Erythroblast (primary cell): ENCODE results near the gene SLC6A1.
"Not testable (repeated sequence)": the region's sequence is repeated elsewhere in the genome, so short reads cannot be mapped to it uniquely, and the experiment has no call there.

Source experiments
- DNase-seq, 2 experiments: peaks; one replicate each; lab custom pipeline; 2025; lab: John Stamatoyannopoulos, UW
- GATA1 ChIP-seq: IDR thresholded peaks from 2 replicates; pipeline ENCODE4 v1.6.1; 2011; ENCODE audit warnings: low read depth, mild to moderate bottlenecking, control low read depth, low read length, moderate library complexity
- POLR2A ChIP-seq: IDR thresholded peaks from 2 replicates; pipeline ENCODE4 v1.6.1; 2011; ENCODE audit warnings: mild to moderate bottlenecking, low read length

Gene SLC6A1

DNA sequence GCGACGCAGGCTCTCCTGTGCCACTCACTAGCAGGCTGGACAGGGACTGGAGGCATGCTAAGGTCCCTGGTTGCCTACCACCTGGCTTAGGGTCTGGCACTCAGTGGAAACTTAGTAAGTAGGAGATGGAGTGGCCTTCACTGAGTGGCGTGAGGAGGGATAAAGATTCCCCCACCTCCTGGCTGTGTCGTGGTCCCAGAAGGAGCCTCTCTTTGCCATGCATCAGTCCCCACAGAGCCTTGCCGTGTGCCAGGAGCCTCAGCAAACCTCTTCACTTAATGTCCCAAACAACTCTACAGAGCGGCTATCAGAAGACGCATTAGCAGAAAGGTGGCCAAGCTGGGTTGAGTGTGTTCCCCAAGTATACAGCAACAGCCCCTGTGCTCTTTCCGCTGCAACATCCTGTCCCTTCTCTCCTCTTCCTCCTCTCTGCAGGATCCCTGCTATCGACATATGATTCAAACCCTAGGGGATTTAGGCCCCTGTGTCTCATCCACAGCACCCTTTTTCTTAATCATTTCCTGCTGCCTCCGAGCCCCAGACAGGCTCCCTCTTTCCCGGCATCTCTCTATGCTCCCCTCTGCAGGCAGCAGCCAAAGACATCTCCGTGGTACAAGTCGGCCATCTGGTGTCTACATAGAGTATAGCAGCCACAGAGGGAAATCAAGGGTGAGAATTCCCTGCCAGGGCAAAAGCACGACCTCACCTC, 66.7 kb downstream of the SLC6A1 start:
- DNase-seq: peak; percentile 8 to 36

DNA sequence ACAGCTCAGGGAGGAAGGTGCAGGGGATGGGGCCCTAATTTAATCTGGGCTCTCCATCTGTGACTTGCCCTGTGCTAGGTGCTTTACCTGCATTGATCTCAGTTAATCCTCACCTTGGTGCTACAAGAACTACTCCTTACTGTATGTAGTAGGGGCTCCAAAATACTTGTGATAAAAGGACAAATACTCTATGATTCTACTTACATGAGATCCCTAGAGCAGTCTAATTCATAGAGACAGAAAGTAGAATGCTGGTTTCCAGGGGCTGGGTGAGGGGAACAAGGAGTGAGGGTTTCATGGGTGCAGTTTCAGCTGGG, 67.2 kb downstream of the SLC6A1 start:
- DNase-seq: no peak
- TF ChIP-seq POLR2A (no peak), GATA1 (no peak)

More for the DNA sequence above, 66.7 kb downstream of the SLC6A1 start:
- TF ChIP-seq POLR2A (no peak), GATA1 (no peak)

DNA sequence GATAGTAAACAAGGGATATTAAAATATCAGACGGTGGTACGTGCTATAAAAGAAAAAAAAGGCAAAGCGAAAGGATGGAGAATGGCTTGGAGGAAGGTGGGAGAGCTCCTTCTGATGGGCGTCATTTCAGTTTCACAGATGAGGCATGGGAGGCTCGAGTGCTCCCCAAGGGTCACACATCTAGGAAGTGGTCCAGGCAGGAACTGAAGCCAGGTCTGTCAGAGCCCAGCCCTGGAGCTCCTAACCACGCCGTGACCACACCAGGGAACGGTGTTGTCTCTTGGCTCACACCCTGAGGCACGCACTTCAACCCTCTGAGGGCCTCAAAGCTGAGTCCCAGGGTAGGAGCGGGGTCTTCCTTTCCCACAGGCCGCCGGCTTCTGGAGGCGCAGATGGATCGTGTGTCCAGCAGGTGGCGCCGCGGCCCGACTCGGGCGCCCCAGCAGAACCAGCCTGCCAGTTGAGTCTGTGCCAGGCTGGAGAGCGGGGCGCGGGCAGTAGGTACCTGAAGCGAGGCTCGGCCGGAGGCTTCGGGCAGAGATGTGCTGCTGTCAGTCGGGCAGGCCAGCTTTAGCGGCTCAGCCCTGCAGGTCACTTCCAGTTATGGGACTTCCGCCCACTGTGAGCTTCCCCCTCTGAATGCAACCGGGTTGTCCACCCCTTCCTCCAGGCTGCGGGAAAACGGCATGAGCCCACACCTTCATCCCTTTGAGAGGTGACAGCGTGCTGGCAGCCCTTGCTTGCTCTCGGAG, 68.1 kb downstream of the SLC6A1 start:
- TF ChIP-seq GATA1: no peak
- no peak for TF ChIP-seq POLR2A
- DNase-seq: peak; percentile 24 to 54

DNA sequence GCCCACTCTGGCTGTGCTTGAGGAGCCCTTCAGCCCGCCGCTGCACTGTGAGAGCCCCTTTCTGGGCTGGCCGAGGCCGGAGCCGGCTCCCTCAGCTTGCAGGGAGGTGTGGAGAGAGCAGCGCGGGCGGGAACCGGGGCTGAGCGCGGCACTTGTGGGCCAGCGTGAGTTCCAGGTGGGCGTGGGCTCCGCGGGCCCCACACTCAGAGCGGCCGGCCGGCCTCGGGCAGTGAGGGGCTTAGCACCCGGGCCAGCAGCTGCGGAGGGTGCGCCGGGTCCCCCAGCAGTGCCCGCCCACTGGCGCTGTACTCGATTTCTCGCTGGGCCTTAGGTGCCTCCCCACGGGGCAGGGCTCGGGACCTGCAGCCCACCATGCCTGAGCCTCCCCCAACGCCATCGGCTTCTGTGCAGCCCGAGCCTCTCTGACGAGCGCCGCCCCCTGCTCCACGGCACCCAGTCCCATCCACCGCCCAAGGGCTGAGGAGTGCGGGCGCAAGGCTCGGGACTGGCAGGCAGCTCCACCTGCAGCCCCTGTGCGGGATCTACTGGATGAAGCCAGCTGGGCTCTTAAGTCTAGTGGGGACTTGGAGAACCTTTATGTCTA, 68.8 kb downstream of the SLC6A1 start:
- not testable (repeated sequence) for DNase-seq

DNA sequence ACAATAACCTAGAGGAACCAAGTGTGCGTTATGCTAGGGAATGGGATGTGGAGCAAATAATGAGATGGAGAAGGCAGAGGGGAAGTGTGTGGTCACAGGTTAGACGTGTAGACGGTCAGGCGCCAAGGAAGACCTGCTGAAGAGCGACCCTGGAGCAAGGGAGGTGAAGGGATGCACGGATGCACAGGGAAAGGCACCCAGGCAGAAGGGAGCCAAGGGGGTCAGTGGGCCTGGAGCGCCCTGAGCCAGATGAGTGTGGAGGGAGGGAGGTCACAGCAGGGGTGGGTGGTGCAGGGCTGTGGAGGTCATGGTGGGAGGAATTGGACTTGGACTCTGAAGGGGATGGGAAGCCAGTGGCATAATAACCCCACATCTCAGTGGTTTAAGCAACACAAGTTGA, 70.2 kb downstream of the SLC6A1 start:
- TF ChIP-seq GATA1: no peak
- TF ChIP-seq POLR2A: no peak
- no peak for DNase-seq

DNA sequence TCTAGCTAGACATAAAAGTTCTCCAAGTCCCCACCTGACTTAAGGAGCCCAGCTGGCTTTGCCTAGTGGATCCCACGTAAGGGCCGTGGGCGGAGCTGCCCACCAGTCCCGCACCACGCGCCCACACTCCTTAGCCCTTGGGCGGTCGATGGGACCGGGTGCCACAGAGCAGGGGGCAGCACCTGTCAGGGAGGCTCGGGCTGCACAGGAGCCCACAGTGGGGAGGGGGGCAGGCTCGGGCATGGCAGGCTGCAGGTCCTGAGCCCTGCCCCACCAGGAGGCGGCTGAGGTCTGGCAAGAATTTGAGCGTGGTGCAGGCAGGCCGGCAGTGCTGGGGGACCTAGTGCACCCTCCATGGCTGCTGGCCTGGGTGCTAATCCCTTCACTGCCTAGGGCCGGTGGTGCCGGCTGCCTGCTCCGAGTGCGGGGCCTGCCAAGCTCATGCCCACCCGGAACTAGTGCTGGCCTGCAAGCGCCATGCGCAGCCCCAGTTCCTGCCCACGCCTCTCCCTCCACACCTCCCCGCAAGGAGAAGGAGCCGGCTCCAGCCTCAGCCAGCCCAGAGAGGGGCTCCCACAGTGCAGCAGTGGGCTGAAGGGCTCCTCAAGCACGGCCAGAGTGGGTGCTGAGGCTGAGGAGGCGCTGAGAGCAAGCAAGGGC, 78.7 kb downstream of the SLC6A1 start:
- DNase-seq: no peak
- no peak for TF ChIP-seq GATA1
- no peak for TF ChIP-seq POLR2A

DNA sequence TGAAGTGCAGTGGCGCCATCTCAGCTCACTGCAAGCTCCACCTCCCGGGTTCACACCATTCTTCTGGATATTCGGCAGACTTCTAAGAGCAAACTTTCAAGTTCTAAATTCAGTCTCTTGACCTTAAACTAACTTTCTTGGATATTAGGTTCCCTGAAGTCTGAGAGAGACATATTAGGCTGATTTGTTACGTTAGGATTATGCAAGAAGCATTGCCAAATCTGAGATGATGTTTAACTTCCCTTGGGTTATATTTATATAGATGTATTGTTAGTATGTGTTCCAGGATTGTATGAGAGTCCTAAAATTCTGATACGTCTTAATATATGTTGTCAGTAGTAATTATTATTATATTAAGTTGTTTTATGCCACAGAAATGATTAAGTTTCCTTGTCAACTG, 80.1 kb downstream of the SLC6A1 start:
- DNase-seq: no peak
- no peak for TF ChIP-seq POLR2A

DNA sequence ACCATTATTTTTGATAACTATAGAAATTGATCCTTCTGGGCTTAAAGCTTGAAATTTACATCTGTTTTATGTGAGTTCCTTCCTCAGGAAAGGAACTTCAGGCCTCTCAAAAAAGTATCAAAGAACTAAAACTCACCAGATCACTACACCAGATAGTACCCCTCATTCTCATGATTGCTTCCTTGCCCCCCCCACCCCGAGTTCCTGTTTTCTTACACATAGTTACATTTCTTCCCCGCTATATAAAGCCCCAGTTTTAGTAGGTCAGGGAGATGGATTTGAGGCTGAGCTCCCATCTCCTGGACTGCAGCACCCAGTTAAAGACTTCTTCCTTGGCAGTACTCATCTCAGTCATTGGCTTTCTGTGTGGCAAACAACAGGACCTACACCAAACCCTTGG, 81.5 kb downstream of the SLC6A1 start:
- no peak for TF ChIP-seq GATA1
- TF ChIP-seq POLR2A: no peak
- DNase-seq: no peak

DNA sequence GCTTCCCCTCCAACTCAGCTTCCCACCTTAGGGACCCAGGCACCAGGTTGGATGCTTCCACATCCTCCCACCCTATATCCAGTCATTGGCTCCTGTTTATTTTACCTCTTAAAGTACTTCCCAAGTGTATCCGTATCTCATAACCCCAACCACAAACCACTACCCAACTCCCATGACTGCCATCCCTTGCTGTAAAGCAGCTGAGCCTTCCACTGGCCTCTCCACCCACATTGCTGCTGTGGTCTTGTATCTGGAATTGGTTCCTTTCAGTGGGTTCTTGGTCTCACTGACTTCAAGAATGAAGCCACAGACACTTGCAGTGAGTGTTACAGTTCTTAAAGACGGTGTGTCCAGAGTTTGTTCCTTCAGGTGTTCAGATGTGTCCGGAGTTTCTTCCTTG, 81.9 kb downstream of the SLC6A1 start:
- DNase-seq: no peak

DNA sequence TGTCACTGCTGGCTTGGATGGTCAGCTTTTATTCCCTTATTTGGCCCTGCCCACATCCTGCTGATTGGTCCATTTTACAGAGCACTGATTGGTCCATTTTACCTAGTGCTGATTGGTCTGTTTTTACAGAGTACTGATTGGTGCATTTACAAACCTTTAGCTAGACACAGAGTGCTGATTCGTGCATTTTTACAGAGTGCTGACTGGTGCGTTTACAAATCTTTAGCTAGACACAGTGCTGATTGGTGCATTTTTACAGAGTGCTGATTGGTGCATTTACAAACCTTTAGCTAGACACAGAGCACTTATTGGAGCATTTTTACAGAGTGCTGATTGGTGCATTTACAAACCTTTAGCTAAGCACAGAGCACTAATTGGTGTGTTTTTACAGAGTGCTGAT, 82.6 kb downstream of the SLC6A1 start:
- DNase-seq: not testable (repeated sequence)

More for the DNA sequence above, 81.9 kb downstream of the SLC6A1 start:
- TF ChIP-seq GATA1: no peak
- no peak for TF ChIP-seq POLR2A

DNA sequence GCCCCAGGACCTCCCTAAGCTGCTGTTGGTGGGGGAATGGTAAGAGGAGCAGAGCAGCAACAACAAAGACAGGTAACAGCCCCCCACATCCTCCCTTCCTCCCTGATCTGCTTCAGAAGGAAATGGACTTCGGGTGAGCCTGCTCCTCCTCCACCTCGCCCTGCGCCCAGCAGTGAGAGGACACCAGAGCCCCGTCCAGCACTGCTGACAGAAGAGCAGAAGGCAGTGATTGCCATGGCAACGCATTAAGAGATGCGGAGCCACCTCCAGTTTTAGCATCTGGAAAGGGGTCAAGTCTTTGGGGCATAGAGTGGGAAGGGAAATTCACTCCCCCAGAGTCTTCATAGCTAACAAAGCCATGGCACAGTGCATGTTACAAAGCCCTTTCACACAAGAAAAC, 84.2 kb downstream of the SLC6A1 start:
- no peak for DNase-seq
- TF ChIP-seq POLR2A (no peak), GATA1 (no peak)

DNA sequence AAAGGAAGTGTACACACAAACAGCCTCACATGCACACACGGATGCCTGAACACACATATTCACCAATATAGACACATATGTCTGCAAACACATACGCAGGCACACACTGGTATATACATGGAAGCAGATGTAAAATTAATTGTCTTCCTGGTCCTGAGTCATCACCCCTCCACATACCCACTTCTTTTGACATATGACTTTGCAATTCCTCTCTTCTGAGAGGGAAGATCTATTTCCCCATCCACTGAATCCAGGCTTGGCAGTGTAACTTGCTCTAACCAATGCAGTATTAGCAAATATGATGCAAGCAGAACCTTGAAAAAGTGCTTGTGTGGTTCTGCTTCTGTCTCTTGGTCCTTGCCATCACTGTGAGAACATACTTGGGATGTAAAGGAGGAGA, 84.9 kb downstream of the SLC6A1 start:
- DNase-seq: no peak
- no peak for TF ChIP-seq GATA1
- TF ChIP-seq POLR2A: no peak

DNA sequence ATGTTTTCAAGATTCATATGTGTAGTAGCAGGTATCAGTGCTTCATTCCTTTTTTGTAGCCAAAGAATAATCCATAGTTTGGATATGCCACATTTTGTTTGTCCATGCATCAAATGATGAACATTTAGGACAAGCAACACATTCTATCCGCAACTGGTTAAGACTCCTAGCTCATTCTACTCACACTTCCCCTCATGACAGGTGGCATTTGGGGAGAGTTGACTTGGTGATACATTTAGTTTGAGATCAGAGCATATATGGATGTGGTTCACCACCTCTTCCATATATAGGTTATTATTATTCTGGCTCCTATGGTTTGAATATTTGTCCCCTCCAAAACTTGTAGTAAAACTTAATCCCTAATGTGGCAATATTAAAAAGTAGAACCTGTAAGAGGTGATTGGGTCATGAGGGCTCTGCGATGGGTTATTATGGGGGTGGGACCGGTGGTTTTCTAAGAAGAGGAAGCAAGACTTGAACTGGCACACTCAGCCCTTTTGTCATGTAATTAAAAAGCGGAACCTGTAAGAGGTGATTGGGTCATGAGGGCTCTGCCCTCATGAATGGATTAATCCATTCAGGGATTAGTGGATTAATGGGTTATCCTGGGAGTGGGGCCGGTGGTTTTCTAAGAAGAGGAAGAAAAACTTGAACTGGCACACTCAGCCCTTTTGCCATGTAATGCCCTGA, 86.4 kb downstream of the SLC6A1 start:
- no peak for DNase-seq
- TF ChIP-seq GATA1 (no peak), POLR2A (no peak)

DNA sequence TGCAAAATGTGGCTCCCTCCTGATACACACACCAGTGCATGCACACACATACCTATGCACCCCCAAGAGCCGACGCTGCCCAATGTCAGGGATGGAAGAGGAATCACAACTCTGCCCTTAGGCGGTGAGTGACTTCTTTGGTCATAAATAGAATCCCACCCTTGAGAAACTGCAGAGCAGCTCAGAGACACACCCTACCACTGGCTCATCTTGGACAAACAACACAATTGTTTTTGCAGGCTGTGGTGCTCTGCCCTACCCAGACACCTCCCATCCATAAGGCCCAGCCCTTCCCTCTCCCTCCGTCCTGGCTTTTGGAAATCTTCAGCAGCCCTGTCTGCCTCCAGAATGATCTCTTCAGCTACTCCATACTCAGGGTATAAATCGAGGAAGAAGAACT, 87.9 kb downstream of the SLC6A1 start:
- TF ChIP-seq POLR2A (no peak), GATA1 (no peak)
- DNase-seq: no peak
